ENCODE data around the gene POLR3GL.
"Not testable (repeated sequence)": the region's sequence is repeated elsewhere in the genome, so short reads cannot be mapped to it uniquely, and the experiment has no call there.

GRCh38 chr1:145920297-145920696, 44.2 kb upstream of the POLR3GL start:
- TF ChIP-seq CTCF (conservative IDR thresholded peaks at IDR 0.05; ENCODE audit: low read depth in 2 of 2); POLR2AphosphoS5 (IDR thresholded peaks at IDR 0.05; ENCODE audit: low read depth); REST (IDR thresholded peaks at IDR 0.05; ENCODE audit: unreplicated experiment); EZH2 (IDR thresholded peaks at IDR 0.05; ENCODE audit: low read depth, unreplicated experiment); EZH2phosphoT487 (IDR thresholded peaks at IDR 0.05; ENCODE audit: unreplicated experiment); ZNF331 (CRISPR knock-in tag; IDR thresholded peaks at IDR 0.05; ENCODE audit: low read depth); CREB1 (CRISPR knock-in tag; IDR thresholded peaks at IDR 0.05; ENCODE audit: low read depth); JUNB (IDR thresholded peaks at IDR 0.05; ENCODE audit: unreplicated experiment); ETS1 (IDR thresholded peaks at IDR 0.05); NANOG (IDR thresholded peaks at IDR 0.05; ENCODE audit: borderline replicate concordance); ZNF114 (CRISPR knock-in tag; IDR thresholded peaks at IDR 0.05); STAT1 (IDR thresholded peaks at IDR 0.05; ENCODE audit: unreplicated experiment): not testable (repeated sequence)
